PC-9 (cell line): ENCODE data around the gene RASSF4. TPM values are rescaled to one million over a fixed set of nuclear protein-coding genes. Genes with fewer than 3 reads are reported as not detected.

ENCODE experiments used
- BruUV-seq: library from RNA; stranded (reverse); fragments of 400-500 nt; replicated peaks from 2 replicates; lab custom pipeline; 2021; lab: Mats Ljungman, UMichigan
- CTCF ChIA-PET: fragments of 300-600 bp; sonication (Branson Sonifier 250); formaldehyde crosslinking; loops from one replicate; lab custom pipeline; 2022; ENCODE audit warnings: antibody characterized with exemption; lab: Charles Lee
- POLR2A ChIA-PET: fragments of 300-600 bp; sonication (Branson Sonifier 250); formaldehyde crosslinking; loops from one replicate; lab custom pipeline; 2022; ENCODE audit warnings: antibody characterized with exemption; ENCODE audit not compliant: unreplicated experiment; lab: Charles Lee
- DNase-seq, 2 experiments: peaks; one replicate each; pipeline versions ENCODE4 v3.0.0 to v3.0.0-alpha.2; 2015 to 2022; ENCODE audit warnings: mixed read lengths in 1 of 2
- H2AFZ ChIP-seq: fragments of 200-600 bp; sonication (generic); 2 replicates; pipeline ENCODE4 v1.8.1; 2017; ENCODE audit warnings: antibody characterized with exemption
- H3F3A ChIP-seq: fragments of 200-600 bp; sonication (generic); 2 replicates; pipeline ENCODE4 v1.8.1; 2017; ENCODE audit warnings: antibody characterized with exemption, mild to moderate bottlenecking, low read depth; ENCODE audit not compliant: insufficient read depth
- H3K27ac ChIP-seq: fragments of 200-600 bp; sonication (generic); 2 replicates; pipeline ENCODE4 v1.6.1; 2016; ENCODE audit warnings: mixed run types
- H3K27me3 ChIP-seq: fragments of 200-600 bp; sonication (generic); 2 replicates; pipeline ENCODE4 v1.6.1; 2016; ENCODE audit warnings: low read depth, mixed run types; ENCODE audit not compliant: insufficient read depth
- H3K36me3 ChIP-seq: fragments of 200-600 bp; sonication (generic); 2 replicates; pipeline ENCODE4 v1.6.1; 2016; ENCODE audit warnings: low read depth, mixed run types
- H3K4me1 ChIP-seq: fragments of 200-600 bp; sonication (generic); replicated peaks from 2 replicates; pipeline ENCODE4 v1.6.1; 2016; ENCODE audit warnings: mixed run types; ENCODE audit not compliant: insufficient read depth
- H3K4me2 ChIP-seq: fragments of 200-600 bp; sonication (generic); 2 replicates; pipeline ENCODE4 v1.6.1; 2017; ENCODE audit warnings: mixed run types
- H3K4me3 ChIP-seq: fragments of 200-600 bp; sonication (generic); 2 replicates; pipeline ENCODE4 v1.6.1; 2016; ENCODE audit warnings: mixed run types
- H3K79me2 ChIP-seq: fragments of 200-600 bp; sonication (generic); 2 replicates; pipeline ENCODE4 v1.6.1; 2017; ENCODE audit warnings: low read depth, mixed run types
- H3K9me2 ChIP-seq: fragments of 200-600 bp; sonication (generic); 2 replicates; pipeline ENCODE4 v1.8.1; 2017; ENCODE audit warnings: mild to moderate bottlenecking; ENCODE audit not compliant: insufficient read depth
- H3K9me3 ChIP-seq: fragments of 200-600 bp; sonication (generic); 2 replicates; pipeline ENCODE4 v1.8.1; 2016; ENCODE audit warnings: low read depth; ENCODE audit not compliant: insufficient read depth
- H4K20me1 ChIP-seq: fragments of 200-600 bp; sonication (generic); 2 replicates; pipeline ENCODE4 v1.8.1; 2017; ENCODE audit not compliant: insufficient read depth
- CTCF ChIP-seq: fragments of 200-600 bp; sonication (generic); conservative IDR thresholded peaks from 2 replicates; pipeline ENCODE4 v1.6.1; 2017; ENCODE audit warnings: mixed run types, antibody characterized with exemption, mild to moderate bottlenecking, moderate library complexity
- EZH2 ChIP-seq: fragments of 200-600 bp; sonication (generic); IDR thresholded peaks from 2 replicates; pipeline ENCODE4 v1.8.0; 2017; ENCODE audit warnings: antibody characterized with exemption, low read depth
- intact Hi-C: fragments of 100-400 bp; cut with micrococcal nuclease; formaldehyde crosslinking; loops from one replicate; pipeline ENCODE4 v1.10.0; 2022; ENCODE audit not compliant: unreplicated experiment
- total RNA-seq: library from RNA; stranded (reverse); gene quantifications from 2 replicates; pipeline ENCODE4 v1.2.3, GENCODE V29; 2021

RASSF4 gene
- total RNA-seq, 1 experiment from 2014 or later: 6.5 TPM

DNA sequence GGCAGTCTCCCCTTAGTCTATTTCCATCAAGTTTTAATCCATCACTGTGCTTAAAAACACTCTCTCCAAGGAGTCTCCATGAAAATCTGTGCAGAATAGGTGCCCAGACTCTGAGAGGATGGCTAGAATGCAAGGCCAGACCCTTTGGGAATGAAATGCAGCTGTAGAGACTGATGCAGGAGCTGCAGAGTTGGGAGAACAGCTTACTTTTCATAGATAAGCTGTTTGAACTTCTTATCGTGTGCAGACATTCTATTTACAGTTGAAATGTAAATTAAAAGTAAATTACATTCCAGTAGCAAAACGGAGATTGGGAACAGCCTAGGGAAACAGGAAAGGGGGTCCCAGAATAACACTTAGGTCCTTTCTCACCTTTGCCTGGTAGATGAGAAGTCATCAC is 56.0 kb downstream of the RASSF4 start:
- peaks cover 24% of the 10 kb centered on the region; the same call in 1 of the 2 replicates for H3K27me3 ChIP-seq
- H2AFZ ChIP-seq: no peak overlapping the region
- no TSS peak for BruUV-seq
- no peak overlapping the region for H3K4me2 ChIP-seq
- H3K27ac ChIP-seq: no peak overlapping the region
- no peak for DNase-seq
- ChIA-PET CTCF (no interaction called here), POLR2A (no interaction called here)
- H3K4me3 ChIP-seq: no peak overlapping the region
- H4K20me1 ChIP-seq: no peaks in the 10 kb centered on the region
- intact Hi-C loops: no loop called here
- H3F3A ChIP-seq: no peaks in the 10 kb centered on the region
- H3K79me2 ChIP-seq: no peaks in the 10 kb centered on the region
- H3K4me1 ChIP-seq: no peaks in the 10 kb centered on the region
- H3K9me3 ChIP-seq: no peaks in the 10 kb centered on the region
- no peaks in the 10 kb centered on the region for H3K9me2 ChIP-seq
- H3K36me3 ChIP-seq: no peaks in the 10 kb centered on the region
- TF ChIP-seq EZH2 (no peak), CTCF (no peak)

- no peak overlapping the region; the same call in 1 of the 2 replicates for H2AFZ ChIP-seq
- no peaks in the 10 kb centered on the region for H3K79me2 ChIP-seq
- no peak overlapping the region for H3K4me2 ChIP-seq
- H3K36me3 ChIP-seq: no peaks in the 10 kb centered on the region
- H3K4me3 ChIP-seq: no peak overlapping the region
- no peaks in the 10 kb centered on the region; the same call in 1 of the 2 replicates for H3K9me2 ChIP-seq
- no TSS peak for BruUV-seq
- TF ChIP-seq CTCF (no peak), EZH2 (no peak)
- H3K9me3 ChIP-seq: no peaks in the 10 kb centered on the region
- no peaks in the 10 kb centered on the region; the same call in 1 of the 2 replicates for H4K20me1 ChIP-seq
- no peaks in the 10 kb centered on the region; the same call in 1 of the 2 replicates for H3F3A ChIP-seq
- H3K27me3 ChIP-seq: 0 out of 2 replicates have a peak, but pooled peaks cover 6% of the 10 kb centered on the region
- intact Hi-C loops: no loop called here
- ChIA-PET POLR2A (no interaction called here), CTCF (no interaction called here)
- no peak overlapping the region for H3K27ac ChIP-seq
- no peak for DNase-seq
- no peaks in the 10 kb centered on the region for H3K4me1 ChIP-seq
Observed at GRCh38 chr10:45023426-45023825, 63.8 kb downstream of the RASSF4 start.

GRCh38 chr10:45034301-45034700 is 74.7 kb downstream of the RASSF4 start:
- no peaks in the 10 kb centered on the region for H3K36me3 ChIP-seq
- H3K4me1 ChIP-seq: no peaks in the 10 kb centered on the region
- no peaks in the 10 kb centered on the region for H3F3A ChIP-seq
- H3K79me2 ChIP-seq: no peaks in the 10 kb centered on the region
- peak in 1 of 2 experiments; percentile 63 for DNase-seq
- no peaks in the 10 kb centered on the region for H3K27me3 ChIP-seq
- H3K4me2 ChIP-seq: no peak overlapping the region
- H3K27ac ChIP-seq: no peak overlapping the region
- ChIA-PET CTCF (no interaction called here), POLR2A (no interaction called here)
- BruUV-seq: no TSS peak
- H3K9me3 ChIP-seq: no peaks in the 10 kb centered on the region; the same call in 1 of the 2 replicates
- TF ChIP-seq EZH2 (no peak), CTCF (no peak)
- H3K4me3 ChIP-seq: no peak overlapping the region
- no peaks in the 10 kb centered on the region for H4K20me1 ChIP-seq
- no peak overlapping the region for H2AFZ ChIP-seq
- H3K9me2 ChIP-seq: no peaks in the 10 kb centered on the region
- intact Hi-C loops: no loop called here
